ENCODE data around the gene MOB1A. TPM values are rescaled to one million over a fixed set of nuclear protein-coding genes. Genes with fewer than 3 reads are reported as not detected.

The MOB1A gene
- total RNA-seq, 4 donors from 2014 or later: 115 to 185 (median 133) TPM

- TF ChIP-seq CTCF (IDR thresholded peaks at IDR 0.05) (no peak), POLR2AphosphoS5 (IDR thresholded peaks at IDR 0.05) (no peak), POLR2A (IDR thresholded peaks at IDR 0.05) (no peak), EP300 (IDR thresholded peaks at IDR 0.05) (no peak)
- Histone ChIP-seq H3K27me3 (no peaks in the 10 kb centered on the region), H3K4me3 (no peak overlapping the region), H3K4me1 (peaks cover 0 to 41% (median 9%) of the 10 kb centered on the region in 3 donors), H3K27ac (no peak overlapping the region), H3K9me3 (no peaks in the 10 kb centered on the region), H3K36me3 (peaks cover 0 to 25% of the 10 kb centered on the region in 2 donors)
- no peak for ATAC-seq
- 83 to 94% methylated on average over 3 to 4 of the region's 6 CpGs for WGBS, 2 donors (ENCODE audit: low coverage in 1 of 2)
Observed at GRCh38 chr2:74205596-74205995, 26.9 kb upstream of the MOB1A start.

GRCh38 chr2:74205113-74205512 is 26.4 kb upstream of the MOB1A start:
- 84 to 86% methylated on average over 5 of the region's 5 CpGs for WGBS, 2 donors (ENCODE audit: low coverage in 1 of 2)
- H3K27ac ChIP-seq: no peak overlapping the region

GRCh38 chr2:74204436-74204835 is 25.8 kb upstream of the MOB1A start:
- Histone ChIP-seq H3K36me3 (peaks cover 0 to 19% of the 10 kb centered on the region in 2 donors), H3K9me3 (no peaks in the 10 kb centered on the region), H3K4me3 (no peak overlapping the region), H3K27me3 (no peaks in the 10 kb centered on the region), H3K27ac (no peak overlapping the region), H3K4me1 (peaks cover 0 to 52% (median 14%) of the 10 kb centered on the region in 3 donors)
- TF ChIP-seq EP300 (IDR thresholded peaks at IDR 0.05) (no peak), POLR2AphosphoS5 (IDR thresholded peaks at IDR 0.05) (no peak), POLR2A (IDR thresholded peaks at IDR 0.05) (no peak), CTCF (IDR thresholded peaks at IDR 0.05) (no peak)
- no peak for ATAC-seq
- WGBS, 2 donors (ENCODE audit: low coverage in 1 of 2): 100% methylated on average over 3 of the region's 3 CpGs; no CpG with 5 or more reads in 1 of the 2 donors

More at GRCh38 chr2:74205113-74205512, 26.4 kb upstream of the MOB1A start:
- Histone ChIP-seq H3K9me3 (no peaks in the 10 kb centered on the region), H3K36me3 (peaks cover 0 to 25% of the 10 kb centered on the region in 2 donors), H3K4me1 (peaks cover 0 to 46% (median 9%) of the 10 kb centered on the region in 3 donors), H3K27me3 (no peaks in the 10 kb centered on the region), H3K4me3 (no peak overlapping the region)
- no peak for TF ChIP-seq POLR2AphosphoS5 (IDR thresholded peaks at IDR 0.05)
- TF ChIP-seq EP300 (IDR thresholded peaks at IDR 0.05): no peak
- no peak for TF ChIP-seq POLR2A (IDR thresholded peaks at IDR 0.05)
- no peak for TF ChIP-seq CTCF (IDR thresholded peaks at IDR 0.05)
- no peak for ATAC-seq

GRCh38 chr2:74201596-74201995 is 22.9 kb upstream of the MOB1A start:
- no peak for ATAC-seq
- TF ChIP-seq POLR2AphosphoS5 (IDR thresholded peaks at IDR 0.05) (peak; percentile 97), POLR2A (IDR thresholded peaks at IDR 0.05) (no peak)
- WGBS, 2 donors (ENCODE audit: low coverage in 1 of 2): 0 to 33% methylated on average over 1 of the region's 1 CpG
- Histone ChIP-seq H3K27ac (peak overlapping the region in 1 of 4 donors; percentile 48), H3K4me3 (no peak overlapping the region), H3K9me3 (no peaks in the 10 kb centered on the region), H3K4me1 (peaks cover 0 to 61% (median 14%) of the 10 kb centered on the region in 3 donors), H3K36me3 (no peaks in the 10 kb centered on the region), H3K27me3 (no peaks in the 10 kb centered on the region)

GRCh38 chr2:74201196-74201595 is 22.5 kb upstream of the MOB1A start:
- ATAC-seq: no peak

More at GRCh38 chr2:74201196-74201595, 22.5 kb upstream of the MOB1A start:
- Histone ChIP-seq H3K9me3 (no peaks in the 10 kb centered on the region), H3K4me3 (peak overlapping the region in 1 of 2 donors; percentile 69), H3K4me1 (peaks cover 0 to 57% (median 11%) of the 10 kb centered on the region in 3 donors), H3K27me3 (no peaks in the 10 kb centered on the region), H3K27ac (peak overlapping the region in 1 of 4 donors; percentile 46), H3K36me3 (no peaks in the 10 kb centered on the region)
- 80 to 100% methylated on average over 1 to 3 of the region's 3 CpGs for WGBS, 2 donors (ENCODE audit: low coverage in 1 of 2)
- TF ChIP-seq CTCF (IDR thresholded peaks at IDR 0.05) (no peak), POLR2A (IDR thresholded peaks at IDR 0.05) (no peak), EP300 (IDR thresholded peaks at IDR 0.05) (no peak)
